Right atrium auricular region (tissue), 2 donors: ENCODE data around the gene PANK1. TPM values are rescaled to one million over a fixed set of nuclear protein-coding genes. Genes with fewer than 3 reads are reported as not detected.
"Not testable (repeated sequence)": the region's sequence is repeated elsewhere in the genome, so short reads cannot be mapped to it uniquely, and the experiment has no call there.

Experiments
- DNase-seq: peaks from one replicate; pipeline ENCODE4 v3.0.0-alpha.2; 2019; ENCODE audit warnings: low spot score
- H3K27ac ChIP-seq, 2 donors: fragments of 200-600 bp; sonication (generic); 1 replicate in 1 of 2; 2 replicates in 1 of 2; pipeline ENCODE4 v1.5.1; 2016 to 2019
- H3K27me3 ChIP-seq, 2 donors: fragments of 200-600 bp; sonication (generic); one replicate each; pipeline versions ENCODE4 v1.5.1 to v1.6.0; 2017 to 2019
- H3K36me3 ChIP-seq: fragments of 200-600 bp; sonication (generic); one replicate; pipeline ENCODE4 v1.5.1; 2016
- H3K4me1 ChIP-seq, 2 donors: fragments of 200-600 bp; sonication (generic); one replicate each; pipeline versions ENCODE4 v1.5.1 to v1.6.0; 2017 to 2019
- H3K4me3 ChIP-seq, 2 donors: fragments of 200-600 bp; sonication (generic); 1 replicate in 1 of 2; 2 replicates in 1 of 2; pipeline ENCODE4 v1.5.1; 2017 to 2019; ENCODE audit warnings: mild to moderate bottlenecking in 1 of 2, moderate library complexity in 1 of 2
- H3K9me3 ChIP-seq, 2 donors: fragments of 200-600 bp; sonication (generic); one replicate each; pipeline ENCODE4 v1.5.1; 2019
- CTCF ChIP-seq, 2 donors: fragments of 200-600 bp; sonication (generic); IDR thresholded peaks; one replicate each; pipeline ENCODE4 v1.5.1; 2019; ENCODE audit warnings: antibody characterized with exemption in 2 of 2
- total RNA-seq, 2 donors: library from RNA; depleted of rRNA; stranded (reverse); fragments of >200 nt; gene quantifications; one replicate each; pipeline ENCODE4 v1.1.0, GENCODE V29; 2016

PANK1 gene
- total RNA-seq, 2 donors from 2014 or later, result 7.4 to 15.5 TPM

- Histone ChIP-seq H3K4me3 (no peak overlapping the region), H3K27ac (peak overlapping the region in 1 of 2 donors; percentile 55), H3K27me3 (no peaks in the 10 kb centered on the region), H3K9me3 (no peaks in the 10 kb centered on the region), H3K36me3 (no peaks in the 10 kb centered on the region), H3K4me1 (peaks cover 0 to 19% of the 10 kb centered on the region in 2 donors)
- no peak for DNase-seq
- no peak for TF ChIP-seq CTCF (IDR thresholded peaks at IDR 0.05)
Observed at GRCh38 chr10:89550509-89550908, 94.5 kb downstream of the PANK1 start.

- peaks cover 0 to 19% of the 10 kb centered on the region in 2 donors for H3K4me1 ChIP-seq
- DNase-seq, result no peak
- H3K4me3 ChIP-seq, result no peak overlapping the region
- H3K27me3 ChIP-seq, result no peaks in the 10 kb centered on the region
- TF ChIP-seq CTCF (IDR thresholded peaks at IDR 0.05), result no peak
- no peaks in the 10 kb centered on the region for H3K9me3 ChIP-seq
- H3K36me3 ChIP-seq, result no peaks in the 10 kb centered on the region
- H3K27ac ChIP-seq, result peak overlapping the region in 1 of 2 donors; percentile 55
Observed at GRCh38 chr10:89549510-89549909, 95.5 kb downstream of the PANK1 start.

- Histone ChIP-seq H3K36me3 (no peaks in the 10 kb centered on the region), H3K4me1 (peaks cover 0 to 19% of the 10 kb centered on the region in 2 donors), H3K27ac (peak overlapping the region in 1 of 2 donors; percentile 55), H3K27me3 (no peaks in the 10 kb centered on the region), H3K4me3 (no peak overlapping the region), H3K9me3 (no peaks in the 10 kb centered on the region)
- TF ChIP-seq CTCF (IDR thresholded peaks at IDR 0.05), result no peak
- DNase-seq, result no peak
Observed at GRCh38 chr10:89548673-89549072, 96.4 kb downstream of the PANK1 start.

GRCh38 chr10:89547853-89548513, 97.1 kb downstream of the PANK1 start:
- TF ChIP-seq CTCF (IDR thresholded peaks at IDR 0.05), result no peak
- no peaks in the 10 kb centered on the region for H3K9me3 ChIP-seq
- peaks cover 0 to 19% of the 10 kb centered on the region in 2 donors for H3K4me1 ChIP-seq
- no peak for DNase-seq
- no peak overlapping the region for H3K4me3 ChIP-seq
- H3K27me3 ChIP-seq, result no peaks in the 10 kb centered on the region
- H3K36me3 ChIP-seq, result no peaks in the 10 kb centered on the region
- no peak overlapping the region for H3K27ac ChIP-seq

- H3K4me1 ChIP-seq, result peaks cover 0 to 14% of the 10 kb centered on the region in 2 donors
- DNase-seq, H3K9me3 ChIP-seq, H3K4me3 ChIP-seq, H3K36me3 ChIP-seq, H3K27me3 ChIP-seq, H3K27ac ChIP-seq: not testable (repeated sequence)
Observed at GRCh38 chr10:89546651-89547050, 98.4 kb downstream of the PANK1 start.

GRCh38 chr10:89543841-89544240, 101.2 kb downstream of the PANK1 start:
- Histone ChIP-seq H3K4me3 (no peak overlapping the region), H3K27me3 (no peaks in the 10 kb centered on the region), H3K4me1 (peaks cover 0 to 3% of the 10 kb centered on the region in 2 donors), H3K9me3 (no peaks in the 10 kb centered on the region), H3K27ac (no peak overlapping the region), H3K36me3 (no peaks in the 10 kb centered on the region)
- no peak for DNase-seq
- TF ChIP-seq CTCF (IDR thresholded peaks at IDR 0.05), result no peak
